ENCODE measurements around the gene RAX. TPM values are rescaled to one million over a fixed set of nuclear protein-coding genes. Genes with fewer than 3 reads are reported as not detected.
A peak's percentile ranks its signal among the peaks of the same experiment; 100 is the strongest.

Gene RAX
- total RNA-seq, 1 donor from 2014 or later, result not detected

DNA sequence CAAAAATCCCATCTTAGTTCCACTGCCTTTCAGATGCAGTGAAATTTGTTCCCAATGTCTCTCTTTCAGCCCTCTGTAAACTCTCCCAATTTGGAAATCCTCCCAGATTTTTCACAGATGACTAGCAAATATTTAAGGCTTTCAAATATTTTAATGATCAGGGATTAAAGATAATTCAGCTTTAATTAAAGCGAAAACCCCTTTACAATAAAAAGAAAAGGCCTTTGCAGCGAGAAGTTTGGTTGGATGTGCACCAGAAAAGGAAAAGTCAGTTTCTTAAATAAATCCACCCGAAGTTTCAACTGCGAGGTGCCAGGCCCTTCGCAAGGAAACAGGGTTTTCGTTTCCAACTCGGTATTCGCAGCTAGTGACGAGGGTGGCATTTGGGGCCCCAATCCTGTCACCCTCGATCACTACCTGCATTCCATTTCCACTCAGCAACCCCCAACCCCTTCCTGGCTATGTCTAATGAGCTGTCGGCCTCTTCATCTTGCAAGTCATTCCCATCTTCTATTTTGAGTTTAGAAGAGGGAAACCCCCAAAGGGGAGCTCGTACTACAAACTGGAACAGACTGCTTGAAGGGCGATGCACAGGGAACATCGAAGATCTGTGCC lies 1.5 kb downstream of the RAX start:
- H3K27me3 Mint-ChIP-seq (ENCODE audit: unreplicated experiment), result peaks cover 47% of the 10 kb centered on the region
- H3K27ac Mint-ChIP-seq (ENCODE audit: unreplicated experiment), result no peak overlapping the region
- H3K4me3 Mint-ChIP-seq (ENCODE audit: unreplicated experiment), result no peak overlapping the region
- no peak for DNase-seq (ENCODE audit: low spot score)
- peaks cover 5% of the 10 kb centered on the region for H3K36me3 Mint-ChIP-seq (ENCODE audit: low read depth, unreplicated experiment)
- TF ChIP-seq, protein P1, sequence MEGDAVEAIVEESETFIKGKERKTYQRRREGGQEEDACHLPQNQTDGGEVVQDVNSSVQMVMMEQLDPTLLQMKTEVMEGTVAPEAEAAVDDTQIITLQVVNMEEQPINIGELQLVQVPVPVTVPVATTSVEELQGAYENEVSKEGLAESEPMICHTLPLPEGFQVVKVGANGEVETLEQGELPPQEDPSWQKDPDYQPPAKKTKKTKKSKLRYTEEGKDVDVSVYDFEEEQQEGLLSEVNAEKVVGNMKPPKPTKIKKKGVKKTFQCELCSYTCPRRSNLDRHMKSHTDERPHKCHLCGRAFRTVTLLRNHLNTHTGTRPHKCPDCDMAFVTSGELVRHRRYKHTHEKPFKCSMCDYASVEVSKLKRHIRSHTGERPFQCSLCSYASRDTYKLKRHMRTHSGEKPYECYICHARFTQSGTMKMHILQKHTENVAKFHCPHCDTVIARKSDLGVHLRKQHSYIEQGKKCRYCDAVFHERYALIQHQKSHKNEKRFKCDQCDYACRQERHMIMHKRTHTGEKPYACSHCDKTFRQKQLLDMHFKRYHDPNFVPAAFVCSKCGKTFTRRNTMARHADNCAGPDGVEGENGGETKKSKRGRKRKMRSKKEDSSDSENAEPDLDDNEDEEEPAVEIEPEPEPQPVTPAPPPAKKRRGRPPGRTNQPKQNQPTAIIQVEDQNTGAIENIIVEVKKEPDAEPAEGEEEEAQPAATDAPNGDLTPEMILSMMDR (IDR thresholded peaks at IDR 0.05; ENCODE audit: unreplicated experiment), result no peak
- H3K9me3 Mint-ChIP-seq (ENCODE audit: unreplicated experiment), result no peaks in the 10 kb centered on the region
- peaks cover 10% of the 10 kb centered on the region for H3K4me1 Mint-ChIP-seq (ENCODE audit: unreplicated experiment)

DNA sequence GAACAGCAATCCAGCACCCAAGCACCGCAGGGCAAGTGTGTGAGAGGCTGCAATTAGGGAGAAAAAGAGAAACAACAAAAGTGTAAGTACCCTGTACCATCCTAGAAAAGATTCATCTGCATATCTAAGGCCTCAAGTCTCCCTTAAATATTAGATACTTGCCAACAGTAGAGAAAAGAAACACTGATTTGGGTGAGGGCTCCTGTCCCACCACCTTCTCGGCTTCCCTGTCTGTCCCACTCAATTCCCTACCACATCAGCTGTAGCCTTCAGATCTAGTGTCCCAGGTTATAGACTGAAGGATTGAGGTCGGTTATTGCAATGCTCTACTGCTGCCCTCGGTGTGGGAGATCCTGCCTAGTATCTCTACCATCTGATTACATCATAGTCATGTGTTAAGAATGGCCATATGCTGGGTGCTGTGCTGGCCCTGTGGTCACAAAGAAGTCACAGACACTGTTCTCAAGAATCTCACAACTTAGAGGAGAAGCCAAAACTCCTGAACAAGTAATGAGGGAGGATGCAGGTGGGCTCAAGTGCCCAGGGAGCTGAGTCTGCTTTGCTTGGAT lies 2.5 kb downstream of the RAX start:
- DNase-seq (ENCODE audit: low spot score), result no peak
- no peak overlapping the region for H3K4me3 Mint-ChIP-seq (ENCODE audit: unreplicated experiment)

DNA sequence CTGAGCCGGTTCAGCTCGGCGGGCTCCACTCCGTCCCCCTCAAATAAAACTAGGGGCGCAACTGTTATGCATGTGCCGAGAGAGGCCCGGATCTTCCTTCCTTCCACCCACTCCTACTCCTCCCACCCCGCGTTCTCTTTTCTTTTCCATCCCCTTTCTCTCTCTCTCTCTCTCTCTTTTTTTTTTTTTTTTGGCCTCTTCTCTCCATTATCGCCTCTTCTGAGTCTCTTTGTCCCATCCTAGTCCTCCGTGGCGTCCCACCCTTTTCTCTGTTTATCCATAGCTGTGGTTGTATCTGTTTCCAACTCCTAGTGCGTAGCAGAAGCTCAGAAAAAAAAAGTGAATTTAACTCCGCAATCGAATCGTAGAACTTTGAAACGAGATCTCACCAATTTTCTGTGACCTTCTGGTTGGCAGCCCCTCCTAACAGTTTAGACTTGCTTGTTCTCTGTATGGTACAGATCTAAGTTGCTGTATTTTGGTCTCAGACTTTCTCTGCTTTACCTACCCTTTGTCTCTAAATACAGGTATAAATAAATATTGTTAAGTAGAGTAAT lies 3.6 kb downstream of the RAX start:
- Mint-ChIP-seq H3K9me3 (ENCODE audit: unreplicated experiment) (no peaks in the 10 kb centered on the region), H3K27me3 (ENCODE audit: unreplicated experiment) (peaks cover 53% of the 10 kb centered on the region), H3K27ac (ENCODE audit: unreplicated experiment) (peak overlapping the region; percentile 18), H3K36me3 (ENCODE audit: low read depth, unreplicated experiment) (peaks cover 9% of the 10 kb centered on the region), H3K4me1 (ENCODE audit: unreplicated experiment) (peaks cover 13% of the 10 kb centered on the region), H3K4me3 (ENCODE audit: unreplicated experiment) (peak overlapping the region; percentile 80)
- DNase-seq (ENCODE audit: low spot score), result no peak
- TF ChIP-seq, protein P1 (IDR thresholded peaks at IDR 0.05; ENCODE audit: unreplicated experiment), result no peak

More for the DNA sequence above, 2.5 kb downstream of the RAX start:
- H3K4me1 Mint-ChIP-seq (ENCODE audit: unreplicated experiment), result peaks cover 13% of the 10 kb centered on the region
- TF ChIP-seq, protein P1 (IDR thresholded peaks at IDR 0.05; ENCODE audit: unreplicated experiment), result no peak
- H3K9me3 Mint-ChIP-seq (ENCODE audit: unreplicated experiment), result no peaks in the 10 kb centered on the region
- peaks cover 9% of the 10 kb centered on the region for H3K36me3 Mint-ChIP-seq (ENCODE audit: low read depth, unreplicated experiment)
- H3K27me3 Mint-ChIP-seq (ENCODE audit: unreplicated experiment), result peaks cover 51% of the 10 kb centered on the region
- H3K27ac Mint-ChIP-seq (ENCODE audit: unreplicated experiment), result no peak overlapping the region

DNA sequence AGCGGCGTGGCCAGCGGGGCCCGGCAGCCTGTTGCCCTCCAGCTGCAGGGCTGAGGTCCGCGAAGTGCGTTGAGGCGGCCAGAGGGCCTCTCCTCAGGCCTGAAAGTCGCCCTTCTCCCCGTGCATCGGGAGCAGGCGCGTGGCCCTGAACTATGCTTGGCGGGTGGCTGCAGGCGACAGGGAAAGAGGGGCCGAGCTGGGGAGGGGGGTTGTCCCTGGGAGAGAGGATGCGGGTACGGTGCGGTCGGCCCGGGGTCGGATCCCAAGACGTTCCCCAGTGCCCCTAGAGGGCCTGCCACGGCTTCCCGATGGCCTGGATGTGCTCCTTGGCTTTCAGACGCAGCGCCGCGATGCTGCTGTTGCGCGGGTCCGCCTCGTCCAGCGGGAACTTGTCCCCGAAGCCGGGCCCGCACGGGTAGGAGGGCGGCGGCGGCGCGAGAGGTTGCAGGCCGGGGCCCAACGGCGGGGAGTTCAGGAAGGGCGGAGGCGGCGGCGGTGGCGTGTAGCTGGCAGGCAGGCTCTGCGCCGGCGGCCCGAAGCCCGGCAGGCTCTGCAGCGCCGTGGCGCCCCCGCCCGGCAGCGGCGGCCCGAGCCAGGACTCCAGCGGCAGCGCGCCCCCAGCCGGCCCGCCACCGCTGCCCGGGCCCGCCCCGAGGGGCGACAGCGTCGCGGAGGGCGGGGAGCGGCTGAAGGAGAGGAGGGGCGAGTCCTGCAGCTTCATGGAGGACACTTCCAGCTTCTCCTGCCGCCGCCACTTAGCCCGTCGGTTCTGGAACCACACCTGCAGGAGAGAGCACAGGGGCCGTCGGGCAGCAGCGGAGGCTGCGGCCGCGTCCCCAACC lies 4.3 kb downstream of the RAX start:
- H3K4me1 Mint-ChIP-seq (ENCODE audit: unreplicated experiment), result peaks cover 13% of the 10 kb centered on the region
- no peaks in the 10 kb centered on the region for H3K9me3 Mint-ChIP-seq (ENCODE audit: unreplicated experiment)
- H3K4me3 Mint-ChIP-seq (ENCODE audit: unreplicated experiment), result no peak overlapping the region
- H3K27me3 Mint-ChIP-seq (ENCODE audit: unreplicated experiment), result peaks cover 48% of the 10 kb centered on the region
- H3K27ac Mint-ChIP-seq (ENCODE audit: unreplicated experiment), result no peak overlapping the region
- peak; percentile 81 for DNase-seq (ENCODE audit: low spot score)
- peaks cover 9% of the 10 kb centered on the region for H3K36me3 Mint-ChIP-seq (ENCODE audit: low read depth, unreplicated experiment)
- TF ChIP-seq, protein P1 (IDR thresholded peaks at IDR 0.05; ENCODE audit: unreplicated experiment), result peak; percentile 23

Data from endothelial cell (in vitro differentiated cells).